Testis (tissue), 2 donors: ENCODE measurements around the gene SLFN5.

Experiments
- CTCF ChIP-seq, 3 experiments: fragments of 450-650 bp in 2 of 3; fragments of 200-600 bp in 1 of 3; sonication (generic) in 1 of 3; IDR thresholded peaks; one replicate each; pipeline ENCODE4 v1.5.1; 2016 to 2019; ENCODE audit warnings: antibody characterized with exemption in 3 of 3, mild to moderate bottlenecking in 2 of 3, moderate library complexity in 1 of 3
- POLR2A ChIP-seq: fragments of 450-650 bp; IDR thresholded peaks from one replicate; pipeline ENCODE4 v1.6.1; 2017; ENCODE audit warnings: antibody characterized with exemption, mild to moderate bottlenecking, moderate library complexity

GRCh38 chr17:35298639-35299038 is 55.8 kb downstream of the SLFN5 start:
- TF ChIP-seq CTCF (IDR thresholded peaks at IDR 0.05) (no peak), POLR2A (no peak)
